IMR-90 (cell line): ENCODE results near the gene COL5A2. TPM values are rescaled to one million over a fixed set of nuclear protein-coding genes. Genes with fewer than 3 reads are reported as not detected.

Experiments
- ATAC-seq: fragments of 200-7000 bp; cut with Tn5 transposase; 2 replicates; pipeline ENCODE4 v1.9.1; 2020; ENCODE audit warnings: low read depth, mild to moderate bottlenecking, moderate library complexity
- BruUV-seq: library from RNA; stranded (reverse); fragments of 400-500 nt; replicated peaks from 2 replicates; lab custom pipeline; 2021; lab: Mats Ljungman, UMichigan
- CTCF ChIA-PET: fragments of 300-600 bp; formaldehyde crosslinking; extraction: SDS; loops from one replicate; lab custom pipeline; 2021; ENCODE audit warnings: antibody characterized with exemption; lab: Yijun Ruan, JAX
- POLR2A ChIA-PET: fragments of 300-600 bp; sonication (Branson Sonifier 250); formaldehyde crosslinking; loops from one replicate; lab custom pipeline; 2022; ENCODE audit warnings: antibody characterized with exemption; ENCODE audit not compliant: unreplicated experiment; lab: Charles Lee
- DNase-seq: peaks from one replicate; pipeline ENCODE4 v3.0.0; 2013
- H2AFZ ChIP-seq: replicated peaks from 2 replicates; pipeline ENCODE3; 2013; ENCODE audit warnings: low read length, mild to moderate bottlenecking; ENCODE audit not compliant: poor library complexity
- H2AK5ac ChIP-seq: 2 replicates; pipeline ENCODE4 v1.6.1; 2013; ENCODE audit warnings: low read depth, low read length, inconsistent platforms
- H2AK9ac ChIP-seq: replicated peaks from 2 replicates; pipeline ENCODE3; 2013; ENCODE audit warnings: mild to moderate bottlenecking, low read depth, low read length, moderate library complexity; ENCODE audit not compliant: poor library complexity
- H2BK120ac ChIP-seq: 2 replicates; pipeline ENCODE4 v1.6.1; 2013; ENCODE audit warnings: low read depth, low read length, inconsistent platforms
- H2BK15ac ChIP-seq: 3 replicates; pipeline ENCODE4 v1.6.1; 2013; ENCODE audit warnings: low read depth, low read length, inconsistent platforms
- H2BK20ac ChIP-seq: 2 replicates; pipeline ENCODE4 v1.6.1; 2013; ENCODE audit warnings: low read depth, mild to moderate bottlenecking, inconsistent platforms, low read length, moderate library complexity
- H2BK5ac ChIP-seq: 2 replicates; pipeline ENCODE4 v1.6.1; 2013; ENCODE audit warnings: mild to moderate bottlenecking, low read depth, low read length, inconsistent platforms; ENCODE audit not compliant: poor library complexity, severe bottlenecking
- H3K14ac ChIP-seq: replicated peaks from 2 replicates; pipeline ENCODE4 v1.6.1; 2013; ENCODE audit warnings: low read depth, low read length, inconsistent platforms
- H3K18ac ChIP-seq: 2 replicates; pipeline ENCODE4 v1.6.1; 2013; ENCODE audit warnings: low read depth, low read length, control low read depth
- H3K23ac ChIP-seq: 2 replicates; pipeline ENCODE4 v1.6.1; 2013; ENCODE audit warnings: low read depth, low read length, inconsistent platforms
- H3K27ac ChIP-seq: 2 replicates; pipeline ENCODE4 v1.5.1; 2013; ENCODE audit warnings: mild to moderate bottlenecking, control low read depth, low read length; ENCODE audit not compliant: insufficient read depth
- H3K27me3 ChIP-seq: 2 replicates; pipeline ENCODE4 v1.6.1; 2013; ENCODE audit warnings: low read length; ENCODE audit not compliant: control insufficient read depth, insufficient read depth
- H3K36me3 ChIP-seq: 2 replicates; pipeline ENCODE4 v1.6.1; 2013; ENCODE audit warnings: low read length, mixed read lengths; ENCODE audit not compliant: control insufficient read depth, insufficient read depth
- H3K4ac ChIP-seq: 2 replicates; pipeline ENCODE4 v1.6.1; 2013; ENCODE audit warnings: low read depth, low read length, inconsistent platforms
- H3K4me1 ChIP-seq: 2 replicates; pipeline ENCODE4 v1.6.1; 2013; ENCODE audit warnings: low read length, mixed read lengths; ENCODE audit not compliant: control insufficient read depth, insufficient read depth
- H3K4me2 ChIP-seq: 2 replicates; pipeline ENCODE4 v1.6.1; 2013; ENCODE audit warnings: low read depth, mild to moderate bottlenecking, control low read depth, low read length, moderate library complexity
- H3K4me3 ChIP-seq: 2 replicates; pipeline ENCODE4 v1.5.1; 2013; ENCODE audit warnings: low read depth, mild to moderate bottlenecking, control low read depth, low read length, moderate library complexity; ENCODE audit not compliant: insufficient read depth
- H3K56ac ChIP-seq: 2 replicates; pipeline ENCODE4 v1.6.1; 2013; ENCODE audit warnings: low read length, inconsistent platforms; ENCODE audit not compliant: insufficient read depth; ENCODE audit errors: extremely low read depth
- H3K79me1 ChIP-seq, 2 experiments: 2 replicates each; pipeline ENCODE4 v1.6.1; 2013; ENCODE audit warnings: low read length in 2 of 2, inconsistent platforms in 1 of 2, low read depth in 1 of 2
- H3K9ac ChIP-seq: 2 replicates; pipeline ENCODE4 v1.6.1; 2013; ENCODE audit warnings: low read depth, low read length, control low read depth
- H3K9me1 ChIP-seq: 2 replicates; pipeline ENCODE4 v1.6.1; 2013; ENCODE audit warnings: low read length, inconsistent platforms; ENCODE audit not compliant: insufficient read depth
- H3K9me3 ChIP-seq: 2 replicates; pipeline ENCODE4 v1.6.1; 2013; ENCODE audit warnings: low read length; ENCODE audit not compliant: control insufficient read depth, insufficient read depth
- H4K20me1 ChIP-seq: 2 replicates; pipeline ENCODE4 v1.6.1; 2013; ENCODE audit warnings: low read length, inconsistent platforms; ENCODE audit not compliant: insufficient read depth
- H4K5ac ChIP-seq: 2 replicates; pipeline ENCODE4 v1.6.1; 2013; ENCODE audit warnings: mild to moderate bottlenecking, low read depth, low read length, control low read depth
- H4K8ac ChIP-seq, 2 experiments: 2 replicates each; pipeline ENCODE4 v1.6.1; 2013; ENCODE audit warnings: low read depth in 2 of 2, low read length in 2 of 2, control low read depth in 1 of 2, inconsistent platforms in 1 of 2
- H4K91ac ChIP-seq: 2 replicates; pipeline ENCODE4 v1.6.1; 2013; ENCODE audit warnings: low read depth, low read length, inconsistent platforms; ENCODE audit not compliant: insufficient read depth
- BHLHE40 ChIP-seq: fragments of 150-350 bp; IDR thresholded peaks from 2 replicates; pipeline ENCODE4 v1.6.1; 2016; ENCODE audit warnings: mild to moderate bottlenecking, low read depth, low read length
- CEBPB ChIP-seq: IDR thresholded peaks from 2 replicates; pipeline ENCODE4 v1.6.1; 2012; ENCODE audit warnings: low read depth, low read length, improper control_type of control experiment
- CTCF ChIP-seq: conservative IDR thresholded peaks from 2 replicates; pipeline ENCODE4 v1.5.1; 2012; ENCODE audit warnings: mild to moderate bottlenecking, low read depth, low read length, improper control_type of control experiment
- FOS ChIP-seq: fragments of 150-350 bp; IDR thresholded peaks from 2 replicates; pipeline ENCODE4 v1.6.1; 2016; ENCODE audit warnings: low read depth, low read length
- MXI1 ChIP-seq: IDR thresholded peaks from 2 replicates; pipeline ENCODE4 v1.6.1; 2012; ENCODE audit warnings: low read depth, mild to moderate bottlenecking, low read length, moderate library complexity, borderline replicate concordance
- NFE2L2 ChIP-seq: fragments of 150-350 bp; IDR thresholded peaks from 2 replicates; pipeline ENCODE4 v1.6.1; 2016; ENCODE audit warnings: low read depth, mild to moderate bottlenecking, low read length
- dilution Hi-C: fragments of 300-500 bp; cut with HindIII; formaldehyde crosslinking; loops from one replicate; pipeline ENCODE4 v1.14.3; 2018; ENCODE audit warnings: low sequenced_read_pairs; ENCODE audit not compliant: unreplicated experiment
- in situ Hi-C: fragments of 300-500 bp; cut with MboI; formaldehyde crosslinking; loops from 3 replicates; pipeline ENCODE4 v1.14.3; 2019; ENCODE audit warnings: low sequenced_read_pairs, inconsistent platforms, mixed read lengths
- intact Hi-C: fragments of 100-400 bp; cut with micrococcal nuclease; formaldehyde crosslinking; loops from 2 replicates; pipeline ENCODE4 v1.10.0; 2022
- polyA plus RNA-seq, 3 experiments: library from polyadenylated mRNA; depleted of rRNA; stranded (reverse); fragments of >200 nt; gene quantifications; 2 replicates each; pipeline ENCODE4 v1.2.3, GENCODE V29; 2012; ENCODE audit warnings: low replicate concordance in 1 of 3
- total RNA-seq: library from RNA; depleted of rRNA; stranded (reverse); fragments of >200 nt; gene quantifications from 2 replicates; pipeline ENCODE4 v1.2.3, GENCODE V29; 2012

Gene COL5A2
- total and polyA plus RNA-seq, 2 of the 4 experiments (the other 2 are of a cell fraction): 181 to 257 TPM

DNA sequence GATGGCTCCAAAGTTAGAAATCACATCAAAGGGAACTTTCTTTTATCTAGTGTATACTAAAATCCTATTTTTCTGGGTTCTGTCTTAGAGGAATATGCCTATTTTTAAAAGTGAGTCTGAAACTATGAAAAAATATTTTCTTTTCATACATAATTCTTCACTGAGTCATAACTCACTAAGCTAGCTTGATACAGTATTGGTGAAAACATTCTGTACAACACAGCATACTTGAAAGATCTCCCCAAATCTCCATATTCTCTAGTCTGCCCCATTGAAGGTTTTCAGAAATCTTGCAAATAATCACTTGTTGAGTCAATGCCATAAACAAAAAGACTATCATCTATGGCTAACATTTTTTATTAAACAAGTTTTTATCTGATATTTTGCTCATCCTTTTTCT, 160.9 kb downstream of the COL5A2 start:
- BruUV-seq: no TSS peak
- H3K36me3 ChIP-seq: no peaks in the 10 kb centered on the region; the same call in 1 of the 2 replicates
- no peak overlapping the region for H3K9ac ChIP-seq
- no peak overlapping the region for H2AK9ac ChIP-seq
- H3K27me3 ChIP-seq: no peaks in the 10 kb centered on the region
- no peak overlapping the region for H4K91ac ChIP-seq
- intact Hi-C loops (loop anchor here (5.0 kb wide), 2 partner anchors 329 to 394 kb away; no protein-coding TSS in a partner anchor), dilution Hi-C loops (no loop called here), in situ Hi-C loops (no loop called here)
- ATAC-seq (peak; percentile 28), DNase-seq (peak; percentile 60)
- H3K23ac ChIP-seq: peak overlapping the region; percentile 76; the same call in 1 of the 2 replicates
- no peak overlapping the region for H2BK20ac ChIP-seq
- ChIA-PET POLR2A (no interaction called here), CTCF (no interaction called here)
- H4K5ac ChIP-seq: no peak overlapping the region
- peaks cover 2% of the 10 kb centered on the region; the same call in 1 of the 2 replicates for H3K9me1 ChIP-seq
- 0 out of 2 replicates have a peak overlapping the region, but pooled peaks have one; percentile 35 for H3K14ac ChIP-seq
- H4K8ac ChIP-seq: peak overlapping the region in 1 of 2 experiments; percentile 22; a peak in 1 of 4 replicates
- peaks cover 16% of the 10 kb centered on the region for H3K4me1 ChIP-seq
- peak overlapping the region; percentile 30; the same call in 1 of the 2 replicates for H3K18ac ChIP-seq
- TF ChIP-seq MXI1 (no peak), BHLHE40 (no peak), FOS (no peak), NFE2L2 (no peak), CEBPB (no peak), CTCF (no peak)
- peak overlapping the region; percentile 61; the same call in 1 of the 2 replicates for H2BK120ac ChIP-seq
- peaks cover 0 to 5% of the 10 kb centered on the region in 2 experiments; a peak in 1 of 4 replicates for H3K79me1 ChIP-seq
- H3K27ac ChIP-seq: peak overlapping the region; percentile 49; the same call in 1 of the 2 replicates
- H2BK15ac ChIP-seq: no peak overlapping the region
- H3K4me2 ChIP-seq: peak overlapping the region; percentile 16; the same call in 1 of the 2 replicates
- no peaks in the 10 kb centered on the region for H4K20me1 ChIP-seq
- no peaks in the 10 kb centered on the region for H3K9me3 ChIP-seq
- H3K56ac ChIP-seq: no peak overlapping the region
- H2AK5ac ChIP-seq: no peak overlapping the region
- no peak overlapping the region for H3K4me3 ChIP-seq
- H3K4ac ChIP-seq: no peak overlapping the region
- H2AFZ ChIP-seq: no peak overlapping the region
- H2BK5ac ChIP-seq: peak overlapping the region; percentile 91
